ENCODE data around the gene UGT2B15. TPM values are rescaled to one million over a fixed set of nuclear protein-coding genes. Genes with fewer than 3 reads are reported as not detected.
"Not testable (repeated sequence)": the region's sequence is repeated elsewhere in the genome, so short reads cannot be mapped to it uniquely, and the experiment has no call there.

The UGT2B15 gene
- total RNA-seq, 3 donors from 2014 or later: 0.98 to 2.0 TPM; not detected in 1

GRCh38 chr4:68658672-68659071 lies 11.8 kb downstream of the UGT2B15 start:
- Histone ChIP-seq H3K9me3 (no peaks in the 10 kb centered on the region), H3K36me3 (no peaks in the 10 kb centered on the region), H3K4me1 (no peaks in the 10 kb centered on the region), H3K4me3 (no peak overlapping the region), H3K27me3 (no peaks in the 10 kb centered on the region), H3K27ac (no peak overlapping the region)
- no peak for DNase-seq (ENCODE audit: low spot score in 2 of 2)
- TF ChIP-seq POLR2A (IDR thresholded peaks at IDR 0.05) (no peak), CTCF (IDR thresholded peaks at IDR 0.05) (no peak), POLR2AphosphoS5 (IDR thresholded peaks at IDR 0.05) (no peak)
- intact Hi-C loops (cut with DNase I; ENCODE audit: low total_unique reads): no loop called here

DNA sequence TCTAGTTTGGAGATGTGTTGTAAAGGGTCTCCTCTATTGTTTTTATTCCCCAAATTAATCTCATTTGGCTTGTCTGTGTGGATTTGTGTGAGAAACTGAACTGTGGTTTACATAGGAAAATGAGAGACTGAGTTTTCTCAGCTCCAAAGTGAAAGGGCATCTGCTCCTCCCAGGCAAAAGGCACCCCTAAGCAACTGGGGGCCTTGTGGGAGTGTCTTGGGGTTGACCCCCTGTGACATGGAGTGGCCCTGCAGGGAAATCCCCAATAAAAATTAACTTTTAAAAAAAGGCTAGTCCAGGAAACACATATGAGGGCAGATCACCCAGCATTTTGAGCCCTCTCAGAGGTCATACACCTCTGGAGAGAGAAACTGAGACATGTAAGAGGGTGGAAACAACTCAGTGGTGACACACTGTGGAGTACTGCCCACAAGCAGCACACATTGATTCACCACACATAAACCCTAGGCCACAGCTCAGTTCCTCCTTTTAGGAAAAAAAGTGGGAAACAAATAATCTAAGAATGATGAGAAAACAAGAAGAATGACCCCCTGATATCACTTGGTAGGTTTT lies 13.3 kb downstream of the UGT2B15 start:
- H3K9me3 ChIP-seq; H3K36me3 ChIP-seq; H3K4me1 ChIP-seq; H3K4me3 ChIP-seq; intact Hi-C loops (cut with DNase I; ENCODE audit: low total_unique reads); H3K27me3 ChIP-seq; DNase-seq (ENCODE audit: low spot score in 2 of 2): not testable (repeated sequence)
- peak overlapping the region in 1 of 2 donors; percentile 20 for H3K27ac ChIP-seq

DNA sequence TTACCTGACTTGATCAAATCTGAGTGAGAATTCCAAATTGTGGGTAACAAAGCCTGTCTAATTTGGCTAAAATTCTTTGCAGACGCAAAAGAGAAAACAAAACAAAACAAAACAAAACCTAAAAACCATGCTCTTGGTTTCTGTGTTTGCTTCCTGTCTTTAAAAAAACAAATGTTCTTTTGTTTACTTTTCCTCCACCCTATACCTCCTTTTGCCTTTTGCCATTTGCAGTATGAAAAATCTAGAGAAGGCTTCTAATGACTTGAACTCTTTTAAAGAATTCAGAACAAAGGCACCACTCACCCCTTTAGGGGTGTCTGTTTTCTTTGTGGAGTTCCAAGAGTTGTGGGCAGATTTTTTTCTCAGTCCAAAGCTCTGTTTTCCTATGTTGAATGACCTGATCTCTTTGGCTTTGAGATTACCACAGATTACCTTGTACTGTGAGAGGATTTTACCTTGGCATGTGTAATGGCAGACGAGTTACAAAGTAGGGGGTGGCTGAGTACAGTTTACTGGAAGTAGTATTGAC lies 13.9 kb downstream of the UGT2B15 start:
- H3K4me3 ChIP-seq; DNase-seq (ENCODE audit: low spot score in 2 of 2); H3K36me3 ChIP-seq; H3K4me1 ChIP-seq; intact Hi-C loops (cut with DNase I; ENCODE audit: low total_unique reads); H3K27me3 ChIP-seq; H3K9me3 ChIP-seq: not testable (repeated sequence)
- peak overlapping the region in 1 of 2 donors; percentile 20 for H3K27ac ChIP-seq

DNA sequence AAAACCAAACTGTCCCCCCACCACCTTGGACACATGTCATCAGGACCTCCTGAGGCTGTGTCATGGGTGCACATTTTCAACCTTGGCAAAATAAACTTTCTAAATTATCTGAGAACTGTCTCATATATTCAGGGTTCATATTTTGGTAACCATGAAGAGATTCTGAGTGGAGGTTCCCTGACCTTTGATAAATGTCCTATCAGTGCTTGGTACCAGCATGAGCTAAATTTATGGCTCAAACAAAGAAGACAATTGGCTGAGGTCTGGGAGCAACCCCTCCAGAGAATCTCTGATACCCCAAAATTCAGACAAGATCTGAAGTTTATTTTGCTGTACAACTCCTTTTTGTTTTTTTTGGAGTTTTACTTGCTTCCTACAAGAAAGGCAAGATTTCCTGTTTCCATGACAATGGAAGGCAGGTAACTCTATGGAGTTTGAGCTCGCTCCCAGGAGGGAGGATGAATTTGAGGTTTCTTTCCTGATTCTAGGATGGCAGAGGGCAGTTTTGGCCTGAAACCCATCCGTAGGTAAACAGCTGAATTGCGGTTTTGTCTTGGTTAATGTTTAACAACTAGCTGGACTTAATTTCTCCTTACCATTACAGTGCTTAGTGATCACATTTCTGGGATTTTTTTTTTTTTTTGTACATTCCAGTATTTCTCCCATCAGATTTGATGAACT lies 14.5 kb downstream of the UGT2B15 start:
- H3K27me3 ChIP-seq: no peaks in the 10 kb centered on the region
- no peak for DNase-seq (ENCODE audit: low spot score in 2 of 2)
- intact Hi-C loops (cut with DNase I; ENCODE audit: low total_unique reads): no loop called here
- H3K4me3 ChIP-seq: no peak overlapping the region
- H3K36me3 ChIP-seq: no peaks in the 10 kb centered on the region
- TF ChIP-seq CTCF (IDR thresholded peaks at IDR 0.05) (no peak), POLR2AphosphoS5 (IDR thresholded peaks at IDR 0.05) (no peak), POLR2A (IDR thresholded peaks at IDR 0.05) (no peak)
- no peaks in the 10 kb centered on the region for H3K9me3 ChIP-seq
- H3K4me1 ChIP-seq: no peaks in the 10 kb centered on the region
- peak overlapping the region in 1 of 2 donors; percentile 20 for H3K27ac ChIP-seq

DNA sequence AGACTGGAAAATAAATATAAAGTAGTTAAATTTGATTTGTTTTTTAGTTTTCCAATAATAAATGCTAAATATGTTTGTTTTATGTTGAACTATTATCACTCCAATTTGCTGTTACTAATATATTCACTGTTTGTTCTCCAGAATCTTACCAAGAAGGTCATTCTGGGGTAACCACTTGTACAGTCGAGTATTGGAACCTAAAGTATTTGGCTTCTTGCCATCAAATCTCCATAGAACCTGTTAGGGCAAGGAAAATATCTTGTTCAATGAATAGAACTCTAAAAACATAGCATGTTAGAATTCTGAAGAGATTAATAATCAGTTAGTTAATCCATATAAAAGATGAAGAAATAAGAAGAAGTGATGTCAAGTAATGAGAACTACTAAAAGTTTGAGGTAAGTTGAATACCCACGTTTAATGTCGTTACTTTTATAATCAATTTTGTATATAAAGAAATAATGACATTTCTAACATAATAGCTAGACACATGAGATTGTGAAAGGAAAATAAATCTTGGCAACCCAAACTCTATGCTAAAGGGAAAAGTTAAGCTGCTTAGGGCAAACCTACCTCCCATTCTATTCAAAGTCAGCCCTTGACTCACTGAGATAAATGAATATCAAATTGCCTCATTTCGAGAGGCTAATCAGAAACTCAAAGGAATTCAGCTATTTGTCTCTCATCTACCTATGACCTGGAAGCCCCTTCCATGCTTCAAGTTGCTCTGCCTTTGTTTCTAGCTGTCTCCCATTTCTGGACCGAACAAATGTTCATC lies 15.3 kb downstream of the UGT2B15 start:
- Histone ChIP-seq H3K36me3 (no peaks in the 10 kb centered on the region), H3K9me3 (no peaks in the 10 kb centered on the region), H3K27me3 (no peaks in the 10 kb centered on the region), H3K4me1 (no peaks in the 10 kb centered on the region), H3K4me3 (no peak overlapping the region), H3K27ac (peak overlapping the region in 1 of 2 donors; percentile 20)
- no peak for DNase-seq (ENCODE audit: low spot score in 2 of 2)
- TF ChIP-seq CTCF (IDR thresholded peaks at IDR 0.05) (no peak), POLR2AphosphoS5 (IDR thresholded peaks at IDR 0.05) (no peak), POLR2A (IDR thresholded peaks at IDR 0.05) (no peak)
- intact Hi-C loops (cut with DNase I; ENCODE audit: low total_unique reads): no loop called here

- Histone ChIP-seq H3K27me3 (no peaks in the 10 kb centered on the region), H3K36me3 (no peaks in the 10 kb centered on the region), H3K27ac (no peak overlapping the region), H3K4me1 (no peaks in the 10 kb centered on the region), H3K4me3 (no peak overlapping the region), H3K9me3 (no peaks in the 10 kb centered on the region)
- TF ChIP-seq CTCF (IDR thresholded peaks at IDR 0.05): no peak
- TF ChIP-seq POLR2AphosphoS5 (IDR thresholded peaks at IDR 0.05): no peak
- TF ChIP-seq POLR2A (IDR thresholded peaks at IDR 0.05): no peak
- no peak for DNase-seq (ENCODE audit: low spot score in 2 of 2)
- intact Hi-C loops (cut with DNase I; ENCODE audit: low total_unique reads): no loop called here
These were observed 18.5 kb downstream of the UGT2B15 start for GRCh38 chr4:68651932-68652331.

Measured in breast epithelium (tissue), 4 donors.